Activated naive CD8-positive, alpha-beta T cell (primary cell): ENCODE measurements around the gene PATJ.
"Not testable (repeated sequence)": the region's sequence is repeated elsewhere in the genome, so short reads cannot be mapped to it uniquely, and the experiment has no call there.

Source experiments
- H3K27ac Mint-ChIP-seq: one replicate; pipeline ENCODE4 v1.8.0; 2021; ENCODE audit warnings: mixed read lengths
- H3K27me3 Mint-ChIP-seq: one replicate; pipeline ENCODE4 v1.8.0; 2021; ENCODE audit warnings: mixed read lengths
- H3K36me3 Mint-ChIP-seq: one replicate; pipeline ENCODE4 v1.8.0; 2021; ENCODE audit warnings: mixed read lengths
- H3K4me1 Mint-ChIP-seq: one replicate; pipeline ENCODE4 v1.8.0; 2021; ENCODE audit warnings: low read depth, mixed read lengths
- H3K4me3 Mint-ChIP-seq: one replicate; pipeline ENCODE4 v1.8.0; 2021; ENCODE audit warnings: mild to moderate bottlenecking, mixed read lengths
- H3K9me3 Mint-ChIP-seq: one replicate; pipeline ENCODE4 v1.8.0; 2021; ENCODE audit warnings: low read depth, mixed read lengths

Gene PATJ

DNA sequence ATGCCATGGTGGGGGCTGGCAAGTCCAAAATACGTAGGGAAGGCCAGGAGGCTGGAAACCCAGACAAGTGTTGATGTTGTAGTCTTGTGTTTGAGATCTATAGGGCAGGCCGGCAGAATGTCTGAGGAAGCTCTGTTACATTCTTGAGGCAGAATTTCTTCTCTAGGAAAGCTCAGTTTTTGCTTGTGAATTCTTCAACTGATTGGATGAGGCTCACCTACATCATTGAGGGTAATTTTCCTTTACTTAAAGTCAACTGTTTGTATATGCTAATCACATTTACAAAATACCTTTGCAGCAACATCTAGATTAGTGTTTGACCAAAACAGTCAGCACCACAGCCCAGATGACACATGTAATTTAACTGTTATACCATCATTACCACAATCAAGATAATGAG, 37.0 kb downstream of the PATJ start:
- Mint-ChIP-seq H3K4me1 (peaks cover 44% of the 10 kb centered on the region), H3K27me3 (no peaks in the 10 kb centered on the region), H3K27ac (no peak overlapping the region), H3K9me3 (no peaks in the 10 kb centered on the region), H3K4me3 (no peak overlapping the region), H3K36me3 (peaks cover 10% of the 10 kb centered on the region)

DNA sequence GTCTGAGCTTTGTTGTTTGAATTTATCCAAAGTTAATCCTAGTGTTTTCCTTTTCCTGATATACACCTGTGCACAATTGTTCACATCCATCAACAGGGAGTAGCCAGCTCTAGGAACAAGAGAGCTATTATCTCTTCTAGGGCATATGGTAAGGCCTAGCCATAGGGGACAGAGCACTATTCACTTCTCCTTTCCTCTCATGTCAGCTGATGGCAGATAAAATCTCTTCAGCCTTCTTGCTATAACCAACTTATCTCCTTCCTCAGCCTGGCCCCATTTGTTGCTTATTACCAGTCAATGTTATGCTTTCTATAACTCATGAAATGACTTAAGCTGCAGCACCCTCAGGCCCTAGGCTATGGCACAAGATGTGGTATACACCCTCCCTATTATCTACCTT, 38.9 kb downstream of the PATJ start:
- no peak overlapping the region for H3K4me3 Mint-ChIP-seq
- H3K36me3 Mint-ChIP-seq: peaks cover 6% of the 10 kb centered on the region
- no peak overlapping the region for H3K27ac Mint-ChIP-seq
- H3K9me3 Mint-ChIP-seq: no peaks in the 10 kb centered on the region
- peaks cover 53% of the 10 kb centered on the region for H3K4me1 Mint-ChIP-seq
- no peaks in the 10 kb centered on the region for H3K27me3 Mint-ChIP-seq

DNA sequence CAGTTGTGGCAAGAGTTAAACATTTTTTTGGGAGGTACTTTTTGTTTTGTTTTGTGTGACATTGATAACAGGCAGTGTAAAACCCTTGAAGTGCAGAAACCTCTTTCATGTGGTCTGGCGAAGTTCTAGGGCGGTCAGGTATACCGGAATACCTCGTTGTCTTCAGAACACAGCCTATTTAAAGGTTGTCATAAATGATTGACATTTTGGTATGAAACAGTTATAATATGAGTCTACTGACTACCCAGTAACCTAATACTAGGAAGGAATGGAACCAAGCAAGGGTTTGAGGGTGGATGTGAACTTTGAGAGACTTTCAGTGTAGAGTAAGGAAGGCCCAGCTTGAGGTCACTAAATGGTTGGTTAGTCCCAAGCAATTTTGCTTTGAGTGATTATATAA, 40.5 kb downstream of the PATJ start:
- peaks cover 10% of the 10 kb centered on the region for H3K36me3 Mint-ChIP-seq
- H3K9me3 Mint-ChIP-seq: no peaks in the 10 kb centered on the region
- peaks cover 64% of the 10 kb centered on the region for H3K4me1 Mint-ChIP-seq
- H3K27ac Mint-ChIP-seq: peak overlapping the region; percentile 88
- peak overlapping the region; percentile 77 for H3K4me3 Mint-ChIP-seq
- H3K27me3 Mint-ChIP-seq: no peaks in the 10 kb centered on the region

DNA sequence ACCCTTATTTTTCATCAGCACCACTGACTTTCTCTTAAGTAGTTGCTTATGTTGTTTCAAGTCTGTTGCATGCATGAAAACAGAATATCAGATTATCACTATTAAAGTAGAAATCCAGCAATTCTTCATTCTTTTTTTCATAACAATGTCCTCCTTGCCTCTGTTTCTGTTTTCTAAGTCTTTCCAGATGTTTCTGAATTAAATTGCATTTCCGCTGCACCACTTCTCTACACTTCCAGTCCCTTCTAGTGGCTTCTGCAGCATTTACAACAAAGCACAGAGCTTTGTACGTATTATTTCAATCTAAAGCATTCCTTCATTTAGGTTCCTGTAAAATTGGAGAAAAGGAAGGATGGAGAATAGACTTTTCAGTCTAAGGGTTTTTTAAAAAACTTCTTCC, 42.4 kb downstream of the PATJ start:
- Mint-ChIP-seq H3K27ac (no peak overlapping the region), H3K36me3 (peaks cover 6% of the 10 kb centered on the region), H3K9me3 (no peaks in the 10 kb centered on the region), H3K4me1 (peaks cover 63% of the 10 kb centered on the region), H3K27me3 (no peaks in the 10 kb centered on the region), H3K4me3 (no peak overlapping the region)

DNA sequence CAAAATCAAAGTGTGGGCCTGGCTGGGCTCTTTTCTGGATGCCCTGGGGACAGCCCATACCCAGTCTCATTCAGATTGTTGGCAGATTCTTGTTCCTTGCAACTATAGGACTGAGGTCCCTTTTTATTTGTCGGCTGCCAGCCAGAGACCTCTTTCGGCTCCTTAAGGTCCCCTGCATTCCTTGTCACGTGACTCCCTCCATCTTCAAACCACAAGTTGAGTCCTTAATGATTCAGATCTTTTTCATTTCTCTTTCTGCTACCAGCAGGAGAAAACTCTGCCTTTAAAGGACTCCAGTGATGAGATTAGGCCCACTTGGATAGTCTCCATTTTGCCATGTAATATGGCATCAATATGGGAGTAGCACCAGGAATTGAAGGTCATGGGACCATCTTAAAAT, 48.6 kb downstream of the PATJ start:
- Mint-ChIP-seq H3K4me1 (peaks cover 12% of the 10 kb centered on the region), H3K27ac (no peak overlapping the region), H3K9me3 (no peaks in the 10 kb centered on the region), H3K27me3 (no peaks in the 10 kb centered on the region), H3K36me3 (peaks cover 9% of the 10 kb centered on the region), H3K4me3 (no peak overlapping the region)

DNA sequence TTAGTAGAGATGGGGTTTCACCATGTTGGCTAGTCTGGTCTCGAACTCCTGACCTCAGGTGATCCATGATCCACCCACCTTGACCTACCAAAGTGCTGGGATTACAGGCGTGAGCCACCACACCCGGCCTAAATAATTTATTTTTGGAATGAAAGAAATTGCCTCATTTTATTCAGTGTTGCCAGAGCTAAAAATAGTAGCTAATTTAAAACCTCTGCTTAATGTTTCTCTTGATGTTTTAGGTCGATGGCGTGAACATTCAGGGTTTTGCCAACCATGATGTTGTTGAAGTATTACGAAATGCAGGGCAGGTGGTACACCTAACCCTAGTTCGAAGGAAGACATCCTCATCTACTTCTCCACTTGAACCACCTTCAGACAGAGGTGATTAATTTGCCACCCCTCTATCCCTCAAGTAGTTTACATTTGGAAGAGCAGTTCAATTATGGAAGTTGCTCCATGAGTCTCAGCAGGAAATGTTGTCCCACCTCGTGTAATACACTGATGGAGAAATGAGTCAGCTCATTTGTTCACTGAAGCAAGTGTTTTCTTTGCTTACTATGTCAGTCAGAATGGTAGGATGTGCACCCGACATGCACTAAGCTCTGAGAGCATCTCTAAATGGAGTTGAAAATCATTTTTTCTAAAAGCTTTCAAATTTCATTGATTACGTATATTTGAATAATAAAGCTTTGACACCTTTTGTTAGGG, 54.9 kb downstream of the PATJ start:
- Mint-ChIP-seq H3K27me3 (no peaks in the 10 kb centered on the region), H3K4me1 (peaks cover 4% of the 10 kb centered on the region), H3K4me3 (no peak overlapping the region), H3K27ac (no peak overlapping the region), H3K9me3 (no peaks in the 10 kb centered on the region), H3K36me3 (peaks cover 30% of the 10 kb centered on the region)

DNA sequence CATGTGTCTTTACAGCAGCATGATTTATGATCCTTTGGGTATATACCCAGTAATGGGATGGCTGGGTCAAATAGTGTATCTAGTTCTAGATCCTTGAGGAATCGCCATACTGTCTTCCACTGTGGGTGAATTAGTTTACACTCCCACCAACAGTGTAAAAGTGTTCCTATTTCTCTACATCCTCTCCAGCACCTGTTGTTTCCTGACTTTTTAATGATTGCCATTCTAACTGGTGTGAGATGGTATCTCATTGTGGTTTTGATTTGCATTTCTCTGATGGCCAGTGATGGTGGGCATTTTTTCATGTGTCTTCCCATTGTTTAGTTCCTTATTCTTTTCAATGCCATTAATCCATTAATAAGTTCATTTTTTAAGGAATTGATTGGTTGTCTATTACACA, 58.8 kb downstream of the PATJ start:
- H3K27ac Mint-ChIP-seq: peak overlapping the region; percentile 34
- not testable (repeated sequence) for H3K9me3 Mint-ChIP-seq, H3K4me1 Mint-ChIP-seq

DNA sequence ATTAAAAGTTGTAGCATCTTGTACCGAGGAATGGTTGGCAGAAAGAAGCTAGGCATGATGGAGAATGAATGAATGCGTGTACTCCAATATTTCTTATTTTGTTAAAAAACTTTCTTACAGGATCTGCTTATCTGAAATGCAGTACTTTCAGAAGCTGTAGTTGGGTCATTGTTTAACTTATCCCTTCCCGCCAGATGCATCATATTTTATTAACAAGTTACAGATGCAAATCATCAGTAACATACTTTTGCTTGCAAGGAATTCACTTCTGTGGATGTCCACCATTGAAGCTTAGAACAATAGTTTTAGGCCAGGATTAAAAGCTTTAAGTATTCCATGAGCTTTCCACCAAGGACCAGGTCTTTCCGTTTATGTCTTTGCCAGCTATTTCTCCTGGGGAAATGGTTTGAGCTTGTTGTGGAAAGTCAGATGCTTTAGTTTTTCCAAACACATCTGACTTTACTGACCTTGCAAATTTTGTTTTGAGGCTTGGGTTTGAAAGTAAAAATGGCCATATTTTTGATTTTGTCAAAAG, 65.4 kb downstream of the PATJ start:
- Mint-ChIP-seq H3K27me3 (no peaks in the 10 kb centered on the region), H3K36me3 (peaks cover 18% of the 10 kb centered on the region), H3K27ac (no peak overlapping the region), H3K4me1 (no peaks in the 10 kb centered on the region), H3K4me3 (no peak overlapping the region), H3K9me3 (no peaks in the 10 kb centered on the region)

More for the DNA sequence above, 58.8 kb downstream of the PATJ start:
- not testable (repeated sequence) for H3K4me3 Mint-ChIP-seq, H3K27me3 Mint-ChIP-seq
- H3K36me3 Mint-ChIP-seq: peaks cover 34% of the 10 kb centered on the region

DNA sequence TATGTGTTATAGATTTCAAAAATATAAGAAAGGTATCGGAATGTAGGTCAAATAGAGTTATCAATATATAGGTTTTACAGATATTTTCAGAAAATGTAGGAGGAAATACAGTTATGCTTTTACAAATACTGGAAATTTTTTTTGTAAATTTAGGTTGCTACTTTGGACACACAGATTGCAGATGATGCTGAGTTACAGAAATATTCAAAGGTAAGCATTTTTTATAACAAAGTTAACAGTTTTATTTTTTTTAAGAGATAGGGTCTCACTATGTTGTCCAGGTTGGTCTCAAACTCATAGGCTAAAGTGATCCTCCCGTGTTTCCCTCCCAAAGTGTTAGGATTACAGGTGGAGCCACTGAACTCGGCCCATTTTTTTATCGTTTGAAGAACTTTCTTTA, 66.0 kb downstream of the PATJ start:
- Mint-ChIP-seq H3K4me1 (no peaks in the 10 kb centered on the region), H3K27me3 (no peaks in the 10 kb centered on the region), H3K27ac (no peak overlapping the region), H3K4me3 (no peak overlapping the region), H3K36me3 (peaks cover 17% of the 10 kb centered on the region), H3K9me3 (no peaks in the 10 kb centered on the region)

DNA sequence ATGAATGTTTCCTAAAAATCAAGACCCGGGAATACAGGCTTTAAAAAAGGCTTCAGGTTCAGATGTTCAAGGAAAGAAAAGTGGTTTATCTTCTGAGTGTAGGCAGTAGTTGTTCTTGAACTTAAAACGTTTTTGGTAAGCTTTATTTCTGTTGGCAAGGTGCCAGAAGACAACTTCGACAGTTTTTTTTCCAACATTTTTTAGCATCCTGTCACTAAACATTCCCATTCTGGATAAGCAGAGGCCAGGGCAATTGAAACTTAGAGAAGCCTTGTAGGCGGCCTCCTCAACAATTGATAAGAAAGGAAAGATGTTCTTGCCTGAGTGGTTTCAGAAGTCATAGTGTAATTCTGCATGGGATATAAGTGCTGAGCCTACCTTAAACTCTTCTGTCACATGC, 66.7 kb downstream of the PATJ start:
- no peaks in the 10 kb centered on the region for H3K27me3 Mint-ChIP-seq
- H3K4me3 Mint-ChIP-seq: no peak overlapping the region
- H3K4me1 Mint-ChIP-seq: no peaks in the 10 kb centered on the region
- H3K36me3 Mint-ChIP-seq: peaks cover 17% of the 10 kb centered on the region
- no peaks in the 10 kb centered on the region for H3K9me3 Mint-ChIP-seq
- H3K27ac Mint-ChIP-seq: no peak overlapping the region

DNA sequence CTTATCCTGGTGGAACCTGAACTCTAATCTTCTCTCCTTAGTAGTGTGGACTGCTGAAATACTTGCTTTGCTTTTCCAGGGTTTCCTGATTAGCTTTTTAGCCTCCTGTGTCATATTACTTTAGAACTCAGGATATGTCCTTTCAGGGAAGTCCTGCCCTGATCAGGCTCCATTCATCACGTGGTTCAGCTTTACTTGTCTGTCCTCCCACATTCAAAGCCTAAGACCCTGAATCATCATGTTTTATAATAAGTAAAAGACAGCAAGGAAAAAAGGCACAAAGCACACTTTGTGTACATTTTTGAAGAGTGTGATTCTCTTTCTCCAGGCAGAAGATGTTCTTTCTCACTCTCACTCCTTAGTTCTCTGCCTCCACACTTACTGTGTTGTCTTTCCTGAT, 70.6 kb downstream of the PATJ start:
- no peaks in the 10 kb centered on the region for H3K4me1 Mint-ChIP-seq

DNA sequence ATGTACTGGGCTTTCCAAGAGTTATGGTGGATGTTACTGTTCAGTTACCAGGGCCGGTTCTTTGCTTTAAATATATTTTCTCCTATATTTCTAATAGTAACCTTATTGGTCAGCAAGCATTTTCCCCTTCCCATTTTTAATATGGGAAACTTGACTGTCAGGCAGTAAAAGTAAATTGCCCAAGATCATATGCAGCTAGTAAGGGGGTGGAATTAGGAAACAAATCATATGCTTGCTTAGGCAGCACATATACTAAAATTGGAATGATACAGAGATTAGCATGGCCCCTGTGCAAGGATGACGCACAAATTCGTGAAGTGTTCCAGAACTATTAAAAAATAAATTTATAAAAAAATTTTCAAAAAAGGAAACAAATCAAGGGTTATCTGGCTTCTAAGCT, 73.9 kb downstream of the PATJ start:
- H3K4me1 Mint-ChIP-seq: no peaks in the 10 kb centered on the region
- no peak overlapping the region for H3K27ac Mint-ChIP-seq
- no peaks in the 10 kb centered on the region for H3K27me3 Mint-ChIP-seq
- H3K9me3 Mint-ChIP-seq: no peaks in the 10 kb centered on the region
- H3K36me3 Mint-ChIP-seq: peaks cover 25% of the 10 kb centered on the region
- no peak overlapping the region for H3K4me3 Mint-ChIP-seq

More for the DNA sequence above, 70.6 kb downstream of the PATJ start:
- H3K4me3 Mint-ChIP-seq: no peak overlapping the region
- no peak overlapping the region for H3K27ac Mint-ChIP-seq
- H3K9me3 Mint-ChIP-seq: no peaks in the 10 kb centered on the region
- no peaks in the 10 kb centered on the region for H3K27me3 Mint-ChIP-seq
- peaks cover 16% of the 10 kb centered on the region for H3K36me3 Mint-ChIP-seq

DNA sequence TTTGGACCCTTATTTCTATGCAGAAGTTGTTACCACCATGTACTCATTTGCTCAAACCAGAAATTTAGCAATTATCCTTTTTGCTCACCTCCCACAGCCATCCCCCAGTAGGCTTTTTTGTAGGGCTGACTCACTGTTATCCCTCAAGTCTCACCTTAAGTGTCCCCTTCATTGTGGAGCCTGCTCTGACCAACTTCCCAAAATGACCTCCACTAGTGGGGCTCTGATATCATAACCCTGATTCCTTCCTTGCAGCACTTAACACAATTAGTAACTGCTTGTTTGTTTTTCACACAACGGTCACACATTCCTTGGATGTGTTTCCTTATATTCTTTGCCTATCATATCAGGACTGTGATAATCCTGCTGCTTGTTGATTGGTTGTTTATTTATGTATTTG, 76.7 kb downstream of the PATJ start:
- H3K36me3 Mint-ChIP-seq: peaks cover 36% of the 10 kb centered on the region
- H3K4me1 Mint-ChIP-seq: no peaks in the 10 kb centered on the region
- H3K27ac Mint-ChIP-seq: no peak overlapping the region
- H3K9me3 Mint-ChIP-seq: no peaks in the 10 kb centered on the region
- H3K27me3 Mint-ChIP-seq: no peaks in the 10 kb centered on the region
- no peak overlapping the region for H3K4me3 Mint-ChIP-seq

DNA sequence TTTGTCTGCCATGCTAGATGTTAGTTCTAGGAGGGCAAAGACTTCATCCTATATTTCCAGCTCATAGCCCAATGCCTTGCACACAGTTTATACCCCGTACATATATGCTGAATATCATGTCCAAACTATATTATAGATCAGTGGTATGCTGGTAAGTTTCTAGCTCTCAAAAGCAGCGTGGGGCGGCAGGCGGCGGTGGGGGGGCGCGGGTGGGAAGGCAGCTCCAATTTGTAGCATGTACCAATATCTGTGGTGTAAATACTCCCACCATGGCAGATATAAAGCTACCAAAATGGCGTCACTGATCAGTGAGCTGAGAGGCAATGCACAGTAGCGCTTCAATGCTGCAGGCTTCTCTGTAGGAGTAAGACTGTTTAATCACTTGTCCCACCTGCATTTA, 77.1 kb downstream of the PATJ start:
- Mint-ChIP-seq H3K9me3 (no peaks in the 10 kb centered on the region), H3K4me1 (no peaks in the 10 kb centered on the region), H3K27ac (no peak overlapping the region), H3K27me3 (no peaks in the 10 kb centered on the region), H3K36me3 (peaks cover 36% of the 10 kb centered on the region), H3K4me3 (no peak overlapping the region)

DNA sequence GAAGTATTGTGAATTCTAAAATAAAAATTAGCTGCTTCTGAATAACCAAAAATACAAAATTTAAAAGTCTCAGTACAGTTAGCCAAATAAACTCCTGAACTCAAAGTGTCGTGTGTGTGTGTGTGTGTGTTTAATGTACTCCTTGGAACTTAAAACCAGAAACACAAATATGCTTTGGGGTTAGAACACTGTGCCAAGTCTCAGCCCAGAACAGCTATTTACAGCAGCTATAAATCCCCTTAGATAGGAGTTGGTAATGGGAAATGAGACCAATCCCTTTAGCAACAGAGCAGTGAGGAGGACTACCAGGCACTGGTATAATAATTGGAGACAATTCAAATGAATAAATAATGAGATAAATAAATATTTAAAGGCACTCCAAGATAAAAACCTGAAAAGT, 83.1 kb downstream of the PATJ start:
- Mint-ChIP-seq H3K36me3 (peaks cover 41% of the 10 kb centered on the region), H3K27ac (no peak overlapping the region)

DNA sequence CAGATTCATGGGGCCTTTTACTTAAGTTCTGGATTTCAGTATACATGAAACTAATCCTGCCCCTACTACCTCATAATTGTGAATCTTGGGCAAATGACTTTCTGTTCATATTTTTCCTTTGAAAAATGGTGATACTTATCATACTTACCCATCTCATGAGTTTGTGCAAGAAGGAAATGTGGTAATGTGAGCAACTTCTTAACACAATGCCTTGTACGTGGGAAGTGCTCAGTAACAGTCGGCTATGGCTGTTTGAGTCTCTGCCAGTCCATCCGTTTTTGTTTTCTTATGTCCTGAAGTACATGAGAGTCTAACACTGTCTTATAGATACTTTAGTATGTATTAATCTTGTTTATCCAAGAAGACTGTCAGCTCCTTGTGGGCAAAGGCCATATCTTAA, 86.5 kb downstream of the PATJ start:
- H3K9me3 Mint-ChIP-seq: no peaks in the 10 kb centered on the region
- no peaks in the 10 kb centered on the region for H3K27me3 Mint-ChIP-seq
- no peak overlapping the region for H3K4me3 Mint-ChIP-seq
- H3K4me1 Mint-ChIP-seq: no peaks in the 10 kb centered on the region
- H3K36me3 Mint-ChIP-seq: peaks cover 32% of the 10 kb centered on the region
- H3K27ac Mint-ChIP-seq: no peak overlapping the region

More for the DNA sequence above, 83.1 kb downstream of the PATJ start:
- no peaks in the 10 kb centered on the region for H3K4me1 Mint-ChIP-seq
- no peaks in the 10 kb centered on the region for H3K27me3 Mint-ChIP-seq
- no peaks in the 10 kb centered on the region for H3K9me3 Mint-ChIP-seq
- H3K4me3 Mint-ChIP-seq: no peak overlapping the region
